Measurements from ENCODE around the gene TTLL4. TPM values are rescaled to one million over a fixed set of nuclear protein-coding genes. Genes with fewer than 3 reads are reported as not detected.

TTLL4 gene
- total and polyA plus RNA-seq, 2 experiments from 2014 or later = 53.5 to 77.8 TPM

- DNase-seq (ENCODE audit: low spot score) = no peak
- peaks cover 43% of the 10 kb centered on the region for H3K4me1 ChIP-seq (ENCODE audit: insufficient read depth)
- H3K27me3 Mint-ChIP-seq (ENCODE audit: insufficient read depth, low read depth, poor library complexity) = no peaks in the 10 kb centered on the region
- no peak overlapping the region for H2AFZ ChIP-seq
- peak overlapping the region; percentile 61; the same call in 1 of the 2 replicates for H3K27ac ChIP-seq (ENCODE audit: low read depth)
- H3K79me2 ChIP-seq (replicated peaks; ENCODE audit: insufficient read depth) = peaks cover 93% of the 10 kb centered on the region
- ATAC-seq = no peak
- TF ChIP-seq ZNF462 (CRISPR knock-in tag; IDR thresholded peaks at IDR 0.05) (no peak), REST (IDR thresholded peaks at IDR 0.05; ENCODE audit: unreplicated experiment) (no peak), ETS1 (IDR thresholded peaks at IDR 0.05) (no peak), EZH2phosphoT487 (IDR thresholded peaks at IDR 0.05; ENCODE audit: unreplicated experiment) (no peak), CTCF (conservative IDR thresholded peaks at IDR 0.05; ENCODE audit: low read depth in 2 of 2) (no peak), ZNF114 (CRISPR knock-in tag; IDR thresholded peaks at IDR 0.05) (no peak), ZNF331 (CRISPR knock-in tag; IDR thresholded peaks at IDR 0.05; ENCODE audit: low read depth) (no peak), CREB1 (CRISPR knock-in tag; IDR thresholded peaks at IDR 0.05; ENCODE audit: low read depth) (no peak), JUNB (IDR thresholded peaks at IDR 0.05; ENCODE audit: unreplicated experiment) (no peak), NANOG (IDR thresholded peaks at IDR 0.05; ENCODE audit: borderline replicate concordance) (no peak), EZH2 (IDR thresholded peaks at IDR 0.05; ENCODE audit: low read depth, unreplicated experiment) (no peak), POLR2AphosphoS5 (IDR thresholded peaks at IDR 0.05; ENCODE audit: low read depth) (no peak), STAT1 (IDR thresholded peaks at IDR 0.05; ENCODE audit: unreplicated experiment) (no peak)
- peaks cover 30% of the 10 kb centered on the region for H3K4me1 Mint-ChIP-seq
- peaks cover 42% of the 10 kb centered on the region for H3K36me3 Mint-ChIP-seq (ENCODE audit: low read depth)
- H3K4me2 ChIP-seq = no peak overlapping the region
- 0 out of 2 replicates have a peak overlapping the region, but pooled peaks have one; percentile 12 for H3K27ac Mint-ChIP-seq
- H3K9me3 Mint-ChIP-seq = peaks cover 28% of the 10 kb centered on the region
- no peak overlapping the region for H3K4me3 Mint-ChIP-seq
- H3F3A ChIP-seq (replicated peaks; ENCODE audit: low read depth) = 0 out of 2 replicates have a peak, but pooled peaks cover 5% of the 10 kb centered on the region
- H3K4me3 ChIP-seq = no peak overlapping the region
- no peaks in the 10 kb centered on the region for H3K9me2 ChIP-seq (ENCODE audit: insufficient read depth)
- peaks cover 21% of the 10 kb centered on the region; the same call in 1 of the 2 replicates for H4K20me1 ChIP-seq (replicated peaks; ENCODE audit: insufficient read depth)
- H3K27me3 ChIP-seq (ENCODE audit: insufficient read depth) = no peaks in the 10 kb centered on the region
- peaks cover 12% of the 10 kb centered on the region for H3K36me3 ChIP-seq (ENCODE audit: insufficient read depth)
Measured at GRCh38 chr2:218722876-218723785, 12.5 kb downstream of the TTLL4 start.

All from GM23338 (cell line).